Vagina (tissue), 2 donors: Measurements from ENCODE around the gene SIX4. TPM values are rescaled to one million over a fixed set of nuclear protein-coding genes. Genes with fewer than 3 reads are reported as not detected.

ENCODE experiments used
- DNase-seq, 2 donors: peaks; one replicate each; pipeline ENCODE4 v3.0.0-alpha.2; 2017; ENCODE audit errors: extremely low spot score in 2 of 2
- H3K27ac ChIP-seq: fragments of 200-600 bp; sonication (generic); one replicate; pipeline ENCODE4 v1.5.1; 2019
- H3K27me3 ChIP-seq: fragments of 200-600 bp; sonication (generic); one replicate; pipeline ENCODE4 v1.5.1; 2019
- H3K36me3 ChIP-seq, 2 donors: fragments of 200-600 bp; sonication (generic); one replicate each; pipeline ENCODE4 v1.5.1; 2017 to 2019
- H3K4me1 ChIP-seq: fragments of 200-600 bp; sonication (generic); one replicate; pipeline ENCODE4 v1.5.1; 2019
- H3K4me3 ChIP-seq, 2 donors: fragments of 200-600 bp; sonication (generic); 1 replicate in 1 of 2; 2 replicates in 1 of 2; pipeline ENCODE4 v1.5.1; 2016 to 2019
- H3K9me3 ChIP-seq: fragments of 200-600 bp; sonication (generic); one replicate; pipeline ENCODE4 v1.5.1; 2019
- CTCF ChIP-seq, 3 experiments: fragments of 450-650 bp in 2 of 3; fragments of 200-600 bp in 1 of 3; sonication (generic) in 1 of 3; IDR thresholded peaks; one replicate each; pipeline ENCODE4 v1.5.1; 2017 to 2019; ENCODE audit warnings: antibody characterized with exemption in 3 of 3, mild to moderate bottlenecking in 2 of 3, moderate library complexity in 2 of 3
- POLR2A ChIP-seq, 2 donors: fragments of 450-650 bp; IDR thresholded peaks; one replicate each; pipeline ENCODE4 v1.6.1; 2017; ENCODE audit warnings: antibody characterized with exemption in 2 of 2, mild to moderate bottlenecking in 2 of 2, moderate library complexity in 2 of 2
- POLR2AphosphoS5 ChIP-seq, 2 donors: sonication (generic); formaldehyde crosslinking; IDR thresholded peaks; one replicate each; pipeline ENCODE4 v1.9.0; 2017; ENCODE audit warnings: antibody characterized with exemption in 2 of 2, mild to moderate bottlenecking in 2 of 2, low read depth in 1 of 2; ENCODE audit not compliant: insufficient read depth in 1 of 2
- intact Hi-C: fragments of 100-400 bp; cut with DNase I; formaldehyde crosslinking; loops from one replicate; pipeline ENCODE4 v1.15.1; 2023
- total RNA-seq: library from RNA; depleted of rRNA; stranded (reverse); fragments of >200 nt; gene quantifications from one replicate; pipeline ENCODE4 v1.2.3, GENCODE V29; 2016

SIX4 gene
- total RNA-seq, 1 donor from 2014 or later, result 1.5 TPM

- no peak for DNase-seq
- Histone ChIP-seq H3K27me3 (no peaks in the 10 kb centered on the region), H3K9me3 (no peaks in the 10 kb centered on the region), H3K4me1 (no peaks in the 10 kb centered on the region), H3K4me3 (no peak overlapping the region), H3K36me3 (no peaks in the 10 kb centered on the region), H3K27ac (no peak overlapping the region)
- intact Hi-C loops, result no loop called here
- TF ChIP-seq POLR2AphosphoS5 (IDR thresholded peaks at IDR 0.05; ENCODE audit: insufficient read depth in 1 of 2, low read depth in 1 of 2) (no peak), POLR2A (IDR thresholded peaks at IDR 0.05) (no peak), CTCF (IDR thresholded peaks at IDR 0.05) (no peak)
Observed at GRCh38 chr14:60691383-60692113, 32.6 kb downstream of the SIX4 start.

- Histone ChIP-seq H3K4me1 (no peaks in the 10 kb centered on the region), H3K9me3 (no peaks in the 10 kb centered on the region), H3K36me3 (no peaks in the 10 kb centered on the region), H3K27ac (no peak overlapping the region), H3K27me3 (no peaks in the 10 kb centered on the region), H3K4me3 (no peak overlapping the region)
- TF ChIP-seq POLR2A (IDR thresholded peaks at IDR 0.05) (no peak), POLR2AphosphoS5 (IDR thresholded peaks at IDR 0.05; ENCODE audit: insufficient read depth in 1 of 2, low read depth in 1 of 2) (no peak), CTCF (IDR thresholded peaks at IDR 0.05) (no peak)
- no peak for DNase-seq
- intact Hi-C loops, result no loop called here
Observed at GRCh38 chr14:60686865-60687264, 37.3 kb downstream of the SIX4 start.

- H3K4me1 ChIP-seq, result no peaks in the 10 kb centered on the region
- intact Hi-C loops, result no loop called here
- H3K4me3 ChIP-seq, result no peak overlapping the region
- no peaks in the 10 kb centered on the region for H3K9me3 ChIP-seq
- TF ChIP-seq POLR2AphosphoS5 (IDR thresholded peaks at IDR 0.05; ENCODE audit: insufficient read depth in 1 of 2, low read depth in 1 of 2) (no peak), POLR2A (IDR thresholded peaks at IDR 0.05) (no peak), CTCF (IDR thresholded peaks at IDR 0.05) (no peak)
- no peaks in the 10 kb centered on the region for H3K27me3 ChIP-seq
- DNase-seq, result no peak
- H3K36me3 ChIP-seq, result no peaks in the 10 kb centered on the region
- H3K27ac ChIP-seq, result no peak overlapping the region
Observed at GRCh38 chr14:60684203-60684602, 39.9 kb downstream of the SIX4 start.

GRCh38 chr14:60681271-60681670 is 42.9 kb downstream of the SIX4 start:
- TF ChIP-seq CTCF (IDR thresholded peaks at IDR 0.05) (no peak), POLR2AphosphoS5 (IDR thresholded peaks at IDR 0.05; ENCODE audit: insufficient read depth in 1 of 2, low read depth in 1 of 2) (no peak), POLR2A (IDR thresholded peaks at IDR 0.05) (no peak)
- no peaks in the 10 kb centered on the region for H3K27me3 ChIP-seq

GRCh38 chr14:60680511-60680910 is 43.6 kb downstream of the SIX4 start:
- H3K4me1 ChIP-seq, result no peaks in the 10 kb centered on the region
- no peaks in the 10 kb centered on the region for H3K9me3 ChIP-seq
- no peak overlapping the region for H3K4me3 ChIP-seq
- TF ChIP-seq CTCF (IDR thresholded peaks at IDR 0.05), result no peak
- H3K27me3 ChIP-seq, result no peaks in the 10 kb centered on the region
- H3K36me3 ChIP-seq, result no peaks in the 10 kb centered on the region
- intact Hi-C loops, result no loop called here
- no peak overlapping the region for H3K27ac ChIP-seq
- DNase-seq, result no peak

More at GRCh38 chr14:60681271-60681670, 42.9 kb downstream of the SIX4 start:
- Histone ChIP-seq H3K9me3 (no peaks in the 10 kb centered on the region), H3K4me1 (no peaks in the 10 kb centered on the region), H3K27ac (no peak overlapping the region), H3K36me3 (no peaks in the 10 kb centered on the region), H3K4me3 (no peak overlapping the region)
- DNase-seq, result no peak
- intact Hi-C loops, result no loop called here
